ENCODE data around the gene VPS35L. TPM values are rescaled to one million over a fixed set of nuclear protein-coding genes. Genes with fewer than 3 reads are reported as not detected.

The VPS35L gene
- total and polyA plus RNA-seq, 10 of the 15 experiments (the other 5 are each of a cell fraction or from before 2014, with no cell fraction given) = 14.9 to 44.1 (median 26.3) TPM

DNA sequence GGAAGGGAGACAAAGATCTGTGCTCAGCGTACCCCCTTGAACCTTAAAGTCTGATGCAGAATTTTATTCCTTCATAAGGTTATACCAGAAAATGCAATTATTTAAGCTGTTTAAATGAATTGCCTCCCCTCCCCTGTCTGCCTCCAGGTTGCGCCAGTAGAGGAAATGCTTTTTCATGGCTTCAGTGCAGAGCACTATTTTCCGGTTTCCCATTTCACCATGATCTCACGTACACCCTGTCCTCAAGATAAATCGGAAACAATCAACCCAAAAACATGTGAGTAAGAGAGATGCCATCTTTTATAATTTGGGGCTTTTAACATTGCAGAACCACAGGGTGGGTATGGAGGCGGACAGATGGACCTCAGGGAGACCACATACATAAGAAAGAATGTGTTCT, 178.0 kb downstream of the VPS35L start (continued):
- TF ChIP-seq, protein P1, sequence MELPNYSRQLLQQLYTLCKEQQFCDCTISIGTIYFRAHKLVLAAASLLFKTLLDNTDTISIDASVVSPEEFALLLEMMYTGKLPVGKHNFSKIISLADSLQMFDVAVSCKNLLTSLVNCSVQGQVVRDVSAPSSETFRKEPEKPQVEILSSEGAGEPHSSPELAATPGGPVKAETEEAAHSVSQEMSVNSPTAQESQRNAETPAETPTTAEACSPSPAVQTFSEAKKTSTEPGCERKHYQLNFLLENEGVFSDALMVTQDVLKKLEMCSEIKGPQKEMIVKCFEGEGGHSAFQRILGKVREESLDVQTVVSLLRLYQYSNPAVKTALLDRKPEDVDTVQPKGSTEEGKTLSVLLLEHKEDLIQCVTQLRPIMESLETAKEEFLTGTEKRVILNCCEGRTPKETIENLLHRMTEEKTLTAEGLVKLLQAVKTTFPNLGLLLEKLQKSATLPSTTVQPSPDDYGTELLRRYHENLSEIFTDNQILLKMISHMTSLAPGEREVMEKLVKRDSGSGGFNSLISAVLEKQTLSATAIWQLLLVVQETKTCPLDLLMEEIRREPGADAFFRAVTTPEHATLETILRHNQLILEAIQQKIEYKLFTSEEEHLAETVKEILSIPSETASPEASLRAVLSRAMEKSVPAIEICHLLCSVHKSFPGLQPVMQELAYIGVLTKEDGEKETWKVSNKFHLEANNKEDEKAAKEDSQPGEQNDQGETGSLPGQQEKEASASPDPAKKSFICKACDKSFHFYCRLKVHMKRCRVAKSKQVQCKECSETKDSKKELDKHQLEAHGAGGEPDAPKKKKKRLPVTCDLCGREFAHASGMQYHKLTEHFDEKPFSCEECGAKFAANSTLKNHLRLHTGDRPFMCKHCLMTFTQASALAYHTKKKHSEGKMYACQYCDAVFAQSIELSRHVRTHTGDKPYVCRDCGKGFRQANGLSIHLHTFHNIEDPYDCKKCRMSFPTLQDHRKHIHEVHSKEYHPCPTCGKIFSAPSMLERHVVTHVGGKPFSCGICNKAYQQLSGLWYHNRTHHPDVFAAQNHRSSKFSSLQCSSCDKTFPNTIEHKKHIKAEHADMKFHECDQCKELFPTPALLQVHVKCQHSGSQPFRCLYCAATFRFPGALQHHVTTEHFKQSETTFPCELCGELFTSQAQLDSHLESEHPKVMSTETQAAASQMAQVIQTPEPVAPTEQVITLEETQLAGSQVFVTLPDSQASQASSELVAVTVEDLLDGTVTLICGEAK (IDR thresholded peaks at IDR 0.05; ENCODE audit: borderline replicate concordance) = no peak

DNA sequence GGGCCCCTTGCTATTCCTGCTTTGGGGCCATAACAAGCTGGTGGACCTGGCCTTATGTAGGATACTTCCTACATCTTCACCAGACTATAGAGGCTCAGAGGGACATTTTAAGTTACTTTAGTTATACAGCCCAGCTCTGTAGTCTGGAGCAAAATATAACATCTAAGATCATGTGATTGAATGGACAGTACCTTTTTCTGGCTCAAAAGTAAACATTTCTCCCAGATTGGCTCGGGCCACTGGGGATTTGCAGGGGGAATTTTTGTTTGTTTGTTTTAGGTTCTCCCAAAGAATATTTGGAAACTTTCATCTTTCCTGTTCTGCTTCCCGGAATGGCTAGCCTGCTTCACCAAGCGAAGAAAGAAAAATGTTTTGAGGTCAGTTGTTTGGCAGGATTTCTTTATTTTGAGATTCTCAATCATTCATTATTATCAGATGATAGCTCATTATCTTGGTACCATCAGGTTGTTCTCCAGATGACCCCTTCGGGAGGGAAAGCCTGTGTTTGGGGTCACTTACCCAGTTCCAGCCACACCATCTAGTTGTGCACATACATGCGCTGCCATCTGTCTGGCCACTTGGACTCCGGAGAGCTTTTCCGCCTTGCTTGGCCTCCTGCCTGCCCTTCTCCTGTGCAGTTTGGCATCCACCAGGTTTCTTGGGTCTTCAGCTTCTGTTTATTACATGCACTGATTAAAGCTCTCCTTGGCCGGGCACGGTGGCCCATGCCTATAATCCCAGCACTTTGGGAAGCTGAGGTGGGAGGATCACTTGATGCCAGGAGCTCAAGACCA, 179.8 kb downstream of the VPS35L start:
- Histone ChIP-seq H3K27ac (ENCODE audit: control insufficient read depth, insufficient read depth) (no peak overlapping the region), H3K36me3 (ENCODE audit: control insufficient read depth in 2 of 2, insufficient read depth in 2 of 2, low read length in 1 of 2) (no peaks in the 10 kb centered on the region), H3K4me2 (ENCODE audit: control insufficient read depth, insufficient read depth) (no peak overlapping the region), H3K9ac (ENCODE audit: control insufficient read depth, insufficient read depth, low read length) (no peak overlapping the region), H3K79me2 (ENCODE audit: control insufficient read depth, insufficient read depth, low read length) (no peaks in the 10 kb centered on the region), H3K4me1 (ENCODE audit: control insufficient read depth, insufficient read depth, low read length) (no peaks in the 10 kb centered on the region), H3K27me3 (replicated peaks in 1 of 2; ENCODE audit: control insufficient read depth in 2 of 2, insufficient read depth in 2 of 2, low read length in 1 of 2) (no peaks in the 10 kb centered on the region; a peak in 1 of 4 replicates), H3K4me3 (no peak overlapping the region), H4K20me1 (ENCODE audit: control insufficient read depth, insufficient read depth) (no peaks in the 10 kb centered on the region), H2AFZ (ENCODE audit: control insufficient read depth, low read depth, low read length) (no peak overlapping the region), H3K9me3 (replicated peaks; ENCODE audit: control insufficient read depth, insufficient read depth, low read length) (no peaks in the 10 kb centered on the region)
- in situ Hi-C loops (cut with MboI) = no loop called here
- no peak for FAIRE-seq
- ChIA-PET CTCF (no interaction called here), POLR2A (interaction anchor here (0.8 kb wide), 1 partner anchor 12 kb away, joined by 3 read pairs; no protein-coding TSS in a partner anchor), SMC1A (ENCODE audit: uncharacterized antibody, unreplicated experiment) (interaction anchor here (0.6 kb wide), 1 partner anchor 550 kb away, joined by 4 read pairs; no protein-coding TSS in a partner anchor), RAD21 (ENCODE audit: unreplicated experiment) (no interaction called here)
- no peak for TF ChIP-seq IKZF1 (conservative IDR thresholded peaks at IDR 0.05)
- 72% methylated on average over 9 of the region's 9 CpGs for WGBS (ENCODE audit: insufficient coverage, insufficient replicate concordance, low lambda C conversion rate, missing lambda C conversion rate)
- BruUV-seq (replicated peaks) = no TSS peak
- DNase-seq (ENCODE audit: low read depth, low spot score) = no peak
- no peak for ATAC-seq
- intact Hi-C loops (cut with micrococcal nuclease; ENCODE audit: unreplicated experiment) = no loop called here
